KMS-11 (cell line): ENCODE results near the gene DISP1.

Experiments
- H2AFZ ChIP-seq: fragments of 200-600 bp; sonication (generic); 2 replicates; pipeline ENCODE4 v1.6.1; 2016; ENCODE audit warnings: antibody characterized with exemption, mixed run types, low read depth
- H3K27ac ChIP-seq: fragments of 200-600 bp; sonication (generic); 2 replicates; pipeline ENCODE4 v1.6.1; 2016; ENCODE audit warnings: mild to moderate bottlenecking, mixed run types
- H3K27me3 ChIP-seq: fragments of 200-600 bp; sonication (generic); 2 replicates; pipeline ENCODE4 v1.6.1; 2017; ENCODE audit warnings: mild to moderate bottlenecking, low read depth, mixed run types, moderate library complexity; ENCODE audit not compliant: insufficient read depth
- H3K36me3 ChIP-seq: fragments of 200-600 bp; sonication (generic); 2 replicates; pipeline ENCODE4 v1.6.1; 2017; ENCODE audit warnings: mild to moderate bottlenecking, mixed run types; ENCODE audit not compliant: insufficient read depth
- H3K4me1 ChIP-seq: fragments of 200-600 bp; sonication (generic); 2 replicates; pipeline ENCODE4 v1.6.1; 2016; ENCODE audit warnings: mild to moderate bottlenecking, low read depth, mixed run types; ENCODE audit not compliant: poor library complexity, severe bottlenecking
- H3K4me2 ChIP-seq: fragments of 200-600 bp; sonication (generic); 2 replicates; pipeline ENCODE4 v1.7.0; 2016; ENCODE audit warnings: mild to moderate bottlenecking, mixed run types
- H3K4me3 ChIP-seq: fragments of 200-600 bp; sonication (generic); IDR thresholded peaks from 2 replicates; pipeline ENCODE4 v1.6.1; 2017; ENCODE audit warnings: low read depth, low read length, mixed read lengths; ENCODE audit not compliant: insufficient read depth
- H3K79me2 ChIP-seq: fragments of 200-600 bp; sonication (generic); 2 replicates; pipeline ENCODE4 v1.6.1; 2016; ENCODE audit warnings: low read depth, mixed run types; ENCODE audit not compliant: insufficient read depth
- H3K9ac ChIP-seq: fragments of 200-600 bp; sonication (generic); 2 replicates; pipeline ENCODE4 v1.6.1; 2016; ENCODE audit warnings: mild to moderate bottlenecking, mixed run types
- H4K20me1 ChIP-seq: fragments of 200-600 bp; sonication (generic); 2 replicates; pipeline ENCODE4 v1.6.1; 2016; ENCODE audit warnings: mild to moderate bottlenecking, mixed run types; ENCODE audit not compliant: insufficient read depth
- CTCF ChIP-seq: fragments of 200-600 bp; sonication (generic); conservative IDR thresholded peaks from 2 replicates; pipeline ENCODE4 v1.6.1; 2017; ENCODE audit warnings: low read depth, mild to moderate bottlenecking, antibody characterized with exemption, low read length, moderate library complexity, mixed read lengths

DISP1 gene

DNA sequence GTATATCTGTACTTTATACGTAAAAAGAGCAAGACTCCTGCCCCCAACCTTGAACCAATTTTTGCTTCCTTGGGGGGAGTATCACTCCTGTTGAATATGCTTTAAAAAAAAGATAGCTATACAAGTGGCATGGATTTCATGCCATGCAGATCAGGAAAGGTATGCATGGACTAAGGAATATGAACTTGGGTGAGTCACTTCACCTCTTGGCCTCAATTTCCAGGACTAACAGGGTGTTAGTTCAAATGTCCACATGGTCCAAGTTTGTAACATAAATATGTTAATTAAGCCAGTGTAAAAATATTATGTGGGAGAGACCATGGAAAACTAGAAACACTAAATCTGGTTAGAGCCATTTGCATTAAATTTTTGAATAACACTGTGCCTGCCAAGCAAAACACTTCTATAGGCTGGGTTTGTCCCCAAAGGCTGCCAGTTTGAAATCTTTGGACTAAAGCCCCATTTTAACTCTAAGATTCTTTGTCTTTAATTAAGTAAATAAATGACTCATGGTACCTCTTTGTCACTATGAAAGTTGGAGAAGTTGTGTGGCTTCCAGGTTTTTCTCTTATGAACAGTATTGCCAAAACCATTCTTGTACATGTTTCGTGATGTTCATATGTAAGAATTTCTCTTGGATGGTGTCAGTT is 44.7 kb upstream of the DISP1 start:
- no peak for TF ChIP-seq CTCF
- Histone ChIP-seq H3K27me3 (no peaks in the 10 kb centered on the region), H3K4me2 (no peak overlapping the region), H3K36me3 (no peaks in the 10 kb centered on the region), H3K27ac (no peak overlapping the region), H3K9ac (no peak overlapping the region), H3K79me2 (no peaks in the 10 kb centered on the region), H3K4me1 (no peaks in the 10 kb centered on the region), H2AFZ (no peak overlapping the region), H4K20me1 (no peaks in the 10 kb centered on the region), H3K4me3 (no peak overlapping the region)

DNA sequence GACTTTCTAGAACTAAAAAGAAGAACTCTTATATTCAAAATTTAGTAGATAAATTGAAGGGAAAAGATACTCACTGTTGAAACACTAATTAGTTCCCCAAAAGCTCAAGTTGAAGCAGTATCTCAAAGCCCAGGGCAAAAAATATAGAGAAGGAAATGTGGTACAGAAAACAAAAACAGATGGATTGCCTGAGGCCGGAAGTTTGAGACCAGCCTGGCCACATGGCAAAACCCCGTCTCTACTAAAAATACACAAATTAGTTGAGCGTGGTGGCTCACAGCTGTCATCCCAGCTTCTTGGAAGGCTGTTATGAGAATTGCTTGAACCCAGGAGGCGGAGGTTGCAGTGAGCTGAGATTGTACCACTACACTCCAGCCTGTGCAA is 41.9 kb upstream of the DISP1 start:
- Histone ChIP-seq H3K27me3 (no peaks in the 10 kb centered on the region), H2AFZ (no peak overlapping the region), H3K27ac (no peak overlapping the region), H3K4me3 (no peak overlapping the region), H3K9ac (no peak overlapping the region), H3K79me2 (no peaks in the 10 kb centered on the region), H3K4me1 (no peaks in the 10 kb centered on the region), H3K36me3 (no peaks in the 10 kb centered on the region), H4K20me1 (no peaks in the 10 kb centered on the region), H3K4me2 (no peak overlapping the region)
- TF ChIP-seq CTCF = no peak

DNA sequence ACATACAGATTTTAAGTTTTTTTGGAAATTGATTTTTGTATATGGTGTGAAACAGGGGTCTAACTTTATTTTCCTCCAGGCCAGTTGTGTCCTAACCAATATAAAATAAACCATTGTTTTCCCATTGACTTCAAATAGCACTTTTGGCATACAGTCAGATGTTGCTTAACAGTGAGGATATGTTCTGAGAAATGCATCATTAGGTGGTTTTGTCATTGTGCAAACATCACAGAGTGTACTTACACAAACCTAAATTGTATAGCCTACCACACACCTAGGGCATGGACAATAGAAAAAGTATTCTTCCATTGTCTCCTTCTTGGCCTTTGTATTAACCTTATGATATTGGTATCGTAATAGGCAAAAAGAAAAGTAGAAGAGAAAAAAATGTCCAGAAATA is 37.4 kb upstream of the DISP1 start:
- Histone ChIP-seq H4K20me1 (no peaks in the 10 kb centered on the region), H3K27ac (no peak overlapping the region), H3K27me3 (no peaks in the 10 kb centered on the region), H3K36me3 (no peaks in the 10 kb centered on the region), H3K4me1 (no peaks in the 10 kb centered on the region), H3K79me2 (no peaks in the 10 kb centered on the region), H3K9ac (no peak overlapping the region), H2AFZ (no peak overlapping the region), H3K4me2 (no peak overlapping the region), H3K4me3 (no peak overlapping the region)
- no peak for TF ChIP-seq CTCF

DNA sequence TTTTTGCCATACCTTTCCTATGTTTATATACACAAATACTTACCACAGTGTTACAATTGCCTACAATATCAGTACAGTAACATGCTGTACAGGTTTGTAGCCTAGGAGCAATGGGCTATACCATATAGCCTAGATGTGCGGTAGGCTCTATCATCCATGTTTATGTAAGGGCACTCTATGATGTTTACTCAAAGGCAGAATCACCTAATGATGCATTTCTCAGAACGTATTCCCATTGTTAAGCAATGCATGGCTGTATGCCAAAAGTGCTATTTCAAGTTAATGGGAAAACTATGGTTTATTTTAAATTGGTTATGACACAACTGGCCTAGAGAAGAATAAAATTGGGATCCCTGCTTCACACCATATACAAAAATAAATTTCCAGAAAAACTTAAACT is 36.9 kb upstream of the DISP1 start:
- H3K36me3 ChIP-seq = no peaks in the 10 kb centered on the region
- H3K4me1 ChIP-seq = no peaks in the 10 kb centered on the region
- H3K27ac ChIP-seq = no peak overlapping the region
- no peak for TF ChIP-seq CTCF
- H3K27me3 ChIP-seq = no peaks in the 10 kb centered on the region
- no peaks in the 10 kb centered on the region for H4K20me1 ChIP-seq
- no peak overlapping the region for H2AFZ ChIP-seq
- no peak overlapping the region for H3K4me3 ChIP-seq
- no peaks in the 10 kb centered on the region for H3K79me2 ChIP-seq
- H3K4me2 ChIP-seq = no peak overlapping the region
- no peak overlapping the region for H3K9ac ChIP-seq
